Measurements from ENCODE around the gene TXNDC12.

DNA sequence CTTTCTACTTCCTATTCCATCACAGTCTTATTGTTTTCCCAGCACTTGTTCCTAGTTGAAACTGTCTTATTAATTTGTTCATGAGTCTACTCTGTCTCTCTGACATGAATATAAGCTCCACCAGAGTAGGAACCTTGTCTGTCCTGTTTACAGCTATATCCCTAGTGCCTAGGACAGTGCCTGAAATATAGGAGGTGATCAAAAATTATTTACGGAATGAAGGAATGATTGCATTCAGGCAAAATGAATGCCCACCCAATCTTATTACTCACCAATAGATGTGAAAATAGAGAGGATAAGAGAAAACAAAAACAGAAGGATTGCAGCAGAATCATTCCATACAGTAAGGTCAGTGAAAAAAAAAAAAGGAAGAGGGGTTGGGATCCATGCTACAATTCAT, 1.1 kb downstream of the TXNDC12 start:
- no peak for TF ChIP-seq POLR2A (IDR thresholded peaks at IDR 0.05)
- no peak for TF ChIP-seq EP300 (IDR thresholded peaks at IDR 0.05)
- TF ChIP-seq, protein P1, sequence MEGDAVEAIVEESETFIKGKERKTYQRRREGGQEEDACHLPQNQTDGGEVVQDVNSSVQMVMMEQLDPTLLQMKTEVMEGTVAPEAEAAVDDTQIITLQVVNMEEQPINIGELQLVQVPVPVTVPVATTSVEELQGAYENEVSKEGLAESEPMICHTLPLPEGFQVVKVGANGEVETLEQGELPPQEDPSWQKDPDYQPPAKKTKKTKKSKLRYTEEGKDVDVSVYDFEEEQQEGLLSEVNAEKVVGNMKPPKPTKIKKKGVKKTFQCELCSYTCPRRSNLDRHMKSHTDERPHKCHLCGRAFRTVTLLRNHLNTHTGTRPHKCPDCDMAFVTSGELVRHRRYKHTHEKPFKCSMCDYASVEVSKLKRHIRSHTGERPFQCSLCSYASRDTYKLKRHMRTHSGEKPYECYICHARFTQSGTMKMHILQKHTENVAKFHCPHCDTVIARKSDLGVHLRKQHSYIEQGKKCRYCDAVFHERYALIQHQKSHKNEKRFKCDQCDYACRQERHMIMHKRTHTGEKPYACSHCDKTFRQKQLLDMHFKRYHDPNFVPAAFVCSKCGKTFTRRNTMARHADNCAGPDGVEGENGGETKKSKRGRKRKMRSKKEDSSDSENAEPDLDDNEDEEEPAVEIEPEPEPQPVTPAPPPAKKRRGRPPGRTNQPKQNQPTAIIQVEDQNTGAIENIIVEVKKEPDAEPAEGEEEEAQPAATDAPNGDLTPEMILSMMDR (IDR thresholded peaks at IDR 0.05): no peak
- TF ChIP-seq POLR2AphosphoS5 (IDR thresholded peaks at IDR 0.05): no peak

Measured in sigmoid colon (tissue), 4 donors.